ENCODE data around the gene CFB. TPM values are rescaled to one million over a fixed set of nuclear protein-coding genes. Genes with fewer than 3 reads are reported as not detected.

The CFB gene
- total and polyA plus RNA-seq, 9 of the 15 experiments (the other 6 are each of a cell fraction or from before 2014, with no cell fraction given) = 0.08 to 0.91 (median 0.22) TPM; not detected in 4

GRCh38 chr6:31897612-31898382, 48.1 kb upstream of the CFB start, which contains the start of gene EHMT2 (continued):
- TF ChIP-seq JUN (IDR thresholded peaks at IDR 0.05; ENCODE audit: borderline replicate concordance, low read depth, low read length) = peak; percentile 58; the same call in 1 of the 2 replicates
- TF ChIP-seq JUN (CRISPR knock-in tag; IDR thresholded peaks at IDR 0.05; ENCODE audit: borderline replicate concordance) = no peak
- no peak for TF ChIP-seq POLR3G (IDR thresholded peaks at IDR 0.05; ENCODE audit: extremely low read depth, insufficient read length, insufficient replicate concordance)
- TF ChIP-seq FOXA1 (IDR thresholded peaks at IDR 0.05; ENCODE audit: borderline replicate concordance) = no peak
- peak; percentile 94 for TF ChIP-seq CCNT2 (IDR thresholded peaks at IDR 0.05; ENCODE audit: borderline replicate concordance, extremely low read depth, insufficient read length, low read depth, low read length)
- no peak for TF ChIP-seq MAFK (IDR thresholded peaks at IDR 0.05; ENCODE audit: low read length)
- no peak for TF ChIP-seq TEAD2 (tag; IDR thresholded peaks at IDR 0.05)
- TF ChIP-seq ZNF696 (CRISPR knock-in tag; conservative IDR thresholded peaks at IDR 0.05) = no peak
- TF ChIP-seq HLTF (IDR thresholded peaks at IDR 0.05) = no peak
- TF ChIP-seq ZNF436 (CRISPR knock-in tag; IDR thresholded peaks at IDR 0.05) = no peak
- no peak for TF ChIP-seq TCF7 (IDR thresholded peaks at IDR 0.05; ENCODE audit: borderline replicate concordance)
- no peak for TF ChIP-seq ZNF507 (tag; conservative IDR thresholded peaks at IDR 0.05)
- TF ChIP-seq ZNF644 (tag; IDR thresholded peaks at IDR 0.05; ENCODE audit: low read depth) = no peak
- no peak for TF ChIP-seq ZNF316 (IDR thresholded peaks at IDR 0.05)
- TF ChIP-seq KHSRP (IDR thresholded peaks at IDR 0.05) = no peak
- no peak for TF ChIP-seq CHAMP1 (IDR thresholded peaks at IDR 0.05)
- TF ChIP-seq RFX5 (IDR thresholded peaks at IDR 0.05; ENCODE audit: low read depth, low read length) = no peak
- TF ChIP-seq ZBTB2 (IDR thresholded peaks at IDR 0.05) = no peak
- TF ChIP-seq MEF2A (IDR thresholded peaks at IDR 0.05; ENCODE audit: control insufficient read depth, low read depth, low read length) = no peak
- TF ChIP-seq ZHX1 (conservative IDR thresholded peaks at IDR 0.05; ENCODE audit: low read length) = no peak
- TF ChIP-seq ZNF224 (CRISPR knock-in tag; IDR thresholded peaks at IDR 0.05) = no peak
- no peak for TF ChIP-seq MYNN (IDR thresholded peaks at IDR 0.05)
- TF ChIP-seq MYNN (CRISPR knock-in tag; IDR thresholded peaks at IDR 0.05) = no peak
- no peak for TF ChIP-seq RUNX1 (IDR thresholded peaks at IDR 0.05; ENCODE audit: low read depth)
- TF ChIP-seq ZNF778 (CRISPR knock-in tag; IDR thresholded peaks at IDR 0.05) = no peak
